A549 (cell line): ENCODE measurements around the gene PATE3. TPM values are rescaled to one million over a fixed set of nuclear protein-coding genes. Genes with fewer than 3 reads are reported as not detected.

Experiments
- ATAC-seq, 2 experiments: fragments of 200-7000 bp in 1 of 2; fragments of >200 bp in 1 of 2; cut with Nextera tagmentation in 1 of 2; cut with Tn5 transposase in 1 of 2; 3 replicates each; pipeline versions ENCODE4 v1.8.0 to v1.9.1; 2018 to 2020; ENCODE audit warnings: mild to moderate bottlenecking in 1 of 2, moderate library complexity in 1 of 2
- CTCF ChIA-PET: fragments of 300-600 bp; sonication (Branson Sonifier 250); formaldehyde crosslinking; extraction: SDS; loops from one replicate; lab custom pipeline; 2021; ENCODE audit warnings: antibody characterized with exemption, inconsistent platforms; lab: Yijun Ruan, JAX
- POLR2A ChIA-PET: fragments of 350-600 bp; formaldehyde crosslinking; extraction: SDS; loops from one replicate; lab custom pipeline; 2021; ENCODE audit warnings: antibody characterized with exemption, inconsistent platforms; lab: Yijun Ruan, JAX
- DNase-seq, 2 experiments: peaks; one replicate each; pipeline versions ENCODE4 v3.0.0 to v3.0.0-alpha.2; 2011 to 2016; ENCODE audit warnings: low read depth in 1 of 2, low spot score in 1 of 2
- FAIRE-seq: peaks from 2 replicates; lab custom pipeline; 2011; peaks lifted over from hg19 to GRCh38; lab: Jason Lieb, UNC
- H3K27ac ChIP-seq, 2 experiments: fragments of >200 bp; sonication (Bioruptor Twin); formaldehyde crosslinking; 3 replicates each; pipeline ENCODE4 v1.5.1; 2016 to 2017
- H3K4me1 ChIP-seq: fragments of >200 bp; sonication (Bioruptor Twin); formaldehyde crosslinking; 3 replicates; pipeline ENCODE4 v1.6.1; 2016
- H3K4me2 ChIP-seq: fragments of >200 bp; sonication (Bioruptor Twin); formaldehyde crosslinking; 3 replicates; pipeline ENCODE4 v1.6.1; 2016
- H3K4me3 ChIP-seq: fragments of >200 bp; sonication (Bioruptor Twin); formaldehyde crosslinking; 3 replicates; pipeline ENCODE4 v1.5.1; 2016
- H3K9me3 ChIP-seq: fragments of >200 bp; sonication (Bioruptor Twin); formaldehyde crosslinking; 3 replicates; pipeline ENCODE4 v1.6.1; 2016
- CBX2 ChIP-seq: fragments of 200-600 bp; sonication (generic); IDR thresholded peaks from 2 replicates; pipeline ENCODE4 v1.6.1; 2016; ENCODE audit warnings: low read depth, mild to moderate bottlenecking, borderline replicate concordance
- CBX8 ChIP-seq: fragments of 200-600 bp; sonication (generic); IDR thresholded peaks from 2 replicates; pipeline ENCODE4 v1.6.1; 2016
- EHF ChIP-seq: fragments of 250-450 bp; sonication (Bioruptor Pico); IDR thresholded peaks from 2 replicates; pipeline ENCODE4 v1.5.0; 2020; ENCODE audit warnings: mild to moderate bottlenecking
- ESRRA ChIP-seq: fragments of 150-350 bp; IDR thresholded peaks from 2 replicates; pipeline ENCODE4 v1.6.1; 2014; ENCODE audit warnings: mild to moderate bottlenecking, low read length, borderline replicate concordance
- FOSB ChIP-seq: fragments of 250-450 bp; sonication (Bioruptor Pico); IDR thresholded peaks from 2 replicates; pipeline ENCODE4 v1.5.0; 2020; ENCODE audit warnings: mild to moderate bottlenecking, moderate library complexity
- FOSL2 ChIP-seq, 2 experiments: fragments of 450-650 bp in 1 of 2; fragments of >200 bp in 1 of 2; sonication (Bioruptor Twin) in 1 of 2; formaldehyde crosslinking; IDR thresholded peaks; 2 replicates each; pipeline versions ENCODE4 v1.5.0 to v1.6.1; 2016 to 2020; ENCODE audit warnings: mild to moderate bottlenecking in 1 of 2, moderate library complexity in 1 of 2
- HDAC2 ChIP-seq: fragments of 200-600 bp; sonication (generic); IDR thresholded peaks from 2 replicates; pipeline ENCODE4 v1.6.1; 2016
- JUNB ChIP-seq: fragments of >200 bp; sonication (Bioruptor Twin); formaldehyde crosslinking; IDR thresholded peaks from 2 replicates; pipeline ENCODE4 v1.6.1; 2016
- MAZ ChIP-seq: fragments of 150-350 bp; IDR thresholded peaks from 2 replicates; pipeline ENCODE4 v1.6.1; 2014; ENCODE audit warnings: antibody characterized with exemption, low read depth, low read length, borderline replicate concordance
- MYC ChIP-seq: IDR thresholded peaks from 2 replicates; pipeline ENCODE4 v1.6.1; 2012; ENCODE audit warnings: mild to moderate bottlenecking, inconsistent platforms, low read length, improper control_type of control experiment, borderline replicate concordance
- NFE2L2 ChIP-seq: fragments of 150-350 bp; conservative IDR thresholded peaks from 2 replicates; pipeline ENCODE4 v1.6.1; 2014; ENCODE audit warnings: low read length
- NR3C1 ChIP-seq: fragments of >200 bp; sonication (Bioruptor Twin); formaldehyde crosslinking; IDR thresholded peaks from 3 replicates; pipeline ENCODE4 v1.6.1; 2017
- PHF8 ChIP-seq: fragments of 200-600 bp; sonication (generic); IDR thresholded peaks from 2 replicates; pipeline ENCODE4 v1.6.1; 2016; ENCODE audit warnings: low read depth, mild to moderate bottlenecking, antibody characterized with exemption, moderate library complexity, borderline replicate concordance
- POLR2A ChIP-seq: IDR thresholded peaks from 2 replicates; pipeline ENCODE4 v1.6.1; 2012; ENCODE audit warnings: mild to moderate bottlenecking, low read length
- RAD21 ChIP-seq, 2 experiments: fragments of >200 bp in 1 of 2; sonication (Bioruptor Twin) in 1 of 2; formaldehyde crosslinking in 1 of 2; IDR thresholded peaks in 1 of 2; conservative IDR thresholded peaks in 1 of 2; 2 replicates in 1 of 2; 3 replicates in 1 of 2; pipeline ENCODE4 v1.6.1; 2012 to 2018; ENCODE audit warnings: inconsistent platforms in 1 of 2
- RFX5 ChIP-seq: fragments of 450-650 bp; IDR thresholded peaks from 2 replicates; pipeline ENCODE4 v1.7.1; 2014; ENCODE audit warnings: antibody characterized with exemption, mild to moderate bottlenecking, moderate library complexity
- SREBF2 ChIP-seq: fragments of 450-650 bp; IDR thresholded peaks from 2 replicates; pipeline ENCODE4 v1.6.1; 2014; ENCODE audit warnings: mild to moderate bottlenecking, moderate library complexity
- TFCP2L1 ChIP-seq: fragments of 250-450 bp; sonication (Bioruptor Pico); IDR thresholded peaks from 2 replicates; pipeline ENCODE4 v1.5.0; 2021; ENCODE audit warnings: mild to moderate bottlenecking
- ZC3H11A ChIP-seq: fragments of 450-650 bp; IDR thresholded peaks from 2 replicates; pipeline ENCODE4 v1.6.1; 2014; ENCODE audit warnings: antibody characterized with exemption, mild to moderate bottlenecking
- ZNF302 ChIP-seq: fragments of 250-450 bp; sonication (Bioruptor Pico); IDR thresholded peaks from 2 replicates; pipeline ENCODE4 v1.9.0; 2021; ENCODE audit warnings: inconsistent platforms, mild to moderate bottlenecking, moderate library complexity
- ZSCAN20 ChIP-seq: fragments of 250-450 bp; sonication (Bioruptor Pico); IDR thresholded peaks from 2 replicates; pipeline ENCODE4 v1.8.0; 2022; ENCODE audit warnings: mild to moderate bottlenecking, moderate library complexity
- WGBS: methylation state at CpG from one replicate; pipeline ENCODE4 v1.1.6; 2017; ENCODE audit errors: missing lambda C conversion rate; 5-methylcytosine and 5-hydroxymethylcytosine counted together
- polyA plus RNA-seq, 4 experiments: library from polyadenylated mRNA; depleted of rRNA in 3 of 4; stranded (reverse); fragments of >200 nt; fragmentation: RNase III in 1 of 4; extraction: RNeasy Plus Mini Kit Qiagen cat#74134 plus additional on column Dnase treatment in 1 of 4; gene quantifications; 2 replicates in 3 of 4; 3 replicates in 1 of 4; pipeline ENCODE4 v1.2.3, GENCODE V29; 2011 to 2017
- TF ChIP-seq, protein P1 (sequence below): fragments of >200 bp; sonication (Bioruptor Twin); formaldehyde crosslinking; IDR thresholded peaks from 3 replicates; pipeline ENCODE4 v1.6.1; 2016
- TF ChIP-seq, protein P2 (sequence below): fragments of 250-450 bp; sonication (Bioruptor Pico); IDR thresholded peaks from 2 replicates; pipeline ENCODE4 v1.5.0; 2021; ENCODE audit warnings: mild to moderate bottlenecking, moderate library complexity, borderline replicate concordance
- TF ChIP-seq, protein P3 (sequence below): fragments of 150-350 bp; IDR thresholded peaks from 2 replicates; pipeline ENCODE4 v1.6.1; 2014; ENCODE audit warnings: low read depth, mild to moderate bottlenecking, low read length
- TF ChIP-seq, protein P4 (sequence below): fragments of 450-650 bp; IDR thresholded peaks from 2 replicates; pipeline ENCODE4 v1.6.1; 2014; ENCODE audit warnings: antibody characterized with exemption
- TF ChIP-seq, protein P5 (sequence below): IDR thresholded peaks from 2 replicates; pipeline ENCODE4 v1.6.1; 2012

PATE3 gene
- polyA plus RNA-seq, 2 of the 4 experiments (the other 2 are of a cell fraction): not detected

DNA sequence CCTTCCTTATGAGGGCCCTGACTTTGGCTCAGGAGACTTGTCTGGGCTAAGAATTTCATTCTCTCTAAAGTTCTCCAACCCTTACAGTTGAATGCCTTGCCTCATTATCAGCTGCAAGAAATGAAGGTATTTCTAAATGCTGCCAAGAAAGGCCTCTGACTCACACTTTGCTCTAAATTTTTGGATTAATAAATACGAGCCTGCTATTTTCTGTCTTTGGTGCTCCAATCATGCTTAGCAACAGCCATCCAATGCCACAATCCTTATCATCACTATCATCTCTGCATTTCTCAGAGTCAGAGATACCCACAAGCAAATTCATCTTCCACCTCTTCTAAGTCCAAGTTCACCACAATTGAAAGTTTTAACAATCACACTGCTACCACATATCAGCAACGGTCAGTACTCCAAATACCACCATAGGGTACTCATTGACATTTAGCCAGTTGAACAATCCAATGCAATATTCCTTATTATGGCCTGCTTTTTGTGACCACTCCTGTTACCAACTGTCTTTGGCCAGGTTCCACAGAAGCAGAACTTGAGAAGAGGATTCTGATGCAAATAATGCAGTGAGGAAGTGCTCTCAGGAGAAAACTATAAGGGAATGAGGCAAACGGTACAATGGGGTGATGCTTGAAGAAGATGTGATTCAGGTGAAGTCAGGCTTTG is 15.0 kb upstream of the PATE3 start (continued):
- TF ChIP-seq JUNB: no peak
- TF ChIP-seq, all 56 proteins: peak for 0

DNA sequence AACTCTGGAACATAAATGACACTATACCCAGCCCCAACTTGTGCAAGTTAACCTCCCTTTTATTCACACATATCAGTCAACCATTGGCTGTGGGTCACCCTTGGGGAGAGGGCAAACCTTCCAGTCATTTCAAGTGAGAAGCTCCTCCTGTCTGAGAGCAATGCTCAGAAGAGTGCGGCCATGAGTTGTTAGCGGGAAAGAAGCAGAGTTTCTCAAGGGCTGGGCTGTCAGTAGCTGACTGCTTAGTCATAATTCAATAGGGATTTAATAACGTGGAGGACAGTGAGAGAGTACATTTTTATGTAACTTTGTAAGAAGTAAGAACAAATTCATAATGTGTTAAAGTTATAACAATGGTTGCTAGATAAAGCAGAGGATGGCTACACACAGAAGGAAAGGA is 14.4 kb upstream of the PATE3 start:
- no peak for TF ChIP-seq ZSCAN20
- TF ChIP-seq ZNF302 (CRISPR knock-in tag): no peak
- TF ChIP-seq POLR2A: no peak
- TF ChIP-seq TFCP2L1 (CRISPR knock-in tag): no peak
- no peak for TF ChIP-seq NFE2L2
- no peak for TF ChIP-seq HDAC2
- TF ChIP-seq CBX8: no peak
- TF ChIP-seq FOSB (CRISPR knock-in tag): no peak
- TF ChIP-seq MYC: no peak
- no peak for TF ChIP-seq EHF (CRISPR knock-in tag)
- no peak for TF ChIP-seq RAD21 (conservative IDR thresholded peaks at IDR 0.05 in 1 of 2, IDR thresholded peaks at IDR 0.05 in 1 of 2)
- TF ChIP-seq NR3C1: no peak
- TF ChIP-seq MAZ: no peak
- TF ChIP-seq CBX2: no peak
- H3K4me1 ChIP-seq: no peaks in the 10 kb centered on the region
- no peak overlapping the region for H3K4me3 ChIP-seq
- no peak for DNase-seq
- H3K4me2 ChIP-seq: no peak overlapping the region
- ChIA-PET CTCF (no interaction called here), POLR2A (no interaction called here)
- no peak for FAIRE-seq
- H3K9me3 ChIP-seq: no peaks in the 10 kb centered on the region
- H3K27ac ChIP-seq: no peak overlapping the region
- ATAC-seq: no peak
- WGBS: 24% methylated on average over 3 of the region's 3 CpGs

DNA sequence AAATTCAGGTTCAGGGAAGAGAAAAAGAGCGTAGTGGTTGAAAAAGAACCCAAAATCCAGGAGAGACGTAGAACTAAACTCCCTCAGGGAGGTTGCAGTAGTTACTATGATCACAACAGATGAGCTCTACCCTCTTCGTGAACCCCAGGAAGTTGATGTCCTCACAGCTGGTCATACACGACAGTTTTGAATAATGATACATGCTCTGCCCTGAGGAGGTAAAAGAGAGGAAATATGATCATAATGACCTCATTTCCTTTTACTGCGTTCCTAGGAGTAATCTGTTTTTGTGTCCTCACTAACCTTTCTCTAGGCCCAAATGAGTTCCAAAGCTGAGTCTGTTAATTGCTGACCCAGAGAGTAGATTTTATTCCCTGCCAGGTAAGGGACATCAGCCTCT is 10.6 kb upstream of the PATE3 start:
- CTCF ChIA-PET: no interaction called here
- DNase-seq: no peak
- Histone ChIP-seq H3K4me2 (no peak overlapping the region), H3K4me1 (no peaks in the 10 kb centered on the region), H3K9me3 (no peaks in the 10 kb centered on the region), H3K27ac (no peak overlapping the region), H3K4me3 (no peak overlapping the region)
- 21% methylated on average over 5 of the region's 5 CpGs for WGBS
- TF ChIP-seq ESRRA (no peak), SREBF2 (no peak), MAZ (no peak), MYC (no peak), CBX2 (no peak), PHF8 (no peak), ZC3H11A (no peak)
- TF ChIP-seq, protein P1, sequence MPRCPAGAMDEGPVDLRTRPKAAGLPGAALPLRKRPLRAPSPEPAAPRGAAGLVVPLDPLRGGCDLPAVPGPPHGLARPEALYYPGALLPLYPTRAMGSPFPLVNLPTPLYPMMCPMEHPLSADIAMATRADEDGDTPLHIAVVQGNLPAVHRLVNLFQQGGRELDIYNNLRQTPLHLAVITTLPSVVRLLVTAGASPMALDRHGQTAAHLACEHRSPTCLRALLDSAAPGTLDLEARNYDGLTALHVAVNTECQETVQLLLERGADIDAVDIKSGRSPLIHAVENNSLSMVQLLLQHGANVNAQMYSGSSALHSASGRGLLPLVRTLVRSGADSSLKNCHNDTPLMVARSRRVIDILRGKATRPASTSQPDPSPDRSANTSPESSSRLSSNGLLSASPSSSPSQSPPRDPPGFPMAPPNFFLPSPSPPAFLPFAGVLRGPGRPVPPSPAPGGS: no peak
- TF ChIP-seq, protein P2, sequence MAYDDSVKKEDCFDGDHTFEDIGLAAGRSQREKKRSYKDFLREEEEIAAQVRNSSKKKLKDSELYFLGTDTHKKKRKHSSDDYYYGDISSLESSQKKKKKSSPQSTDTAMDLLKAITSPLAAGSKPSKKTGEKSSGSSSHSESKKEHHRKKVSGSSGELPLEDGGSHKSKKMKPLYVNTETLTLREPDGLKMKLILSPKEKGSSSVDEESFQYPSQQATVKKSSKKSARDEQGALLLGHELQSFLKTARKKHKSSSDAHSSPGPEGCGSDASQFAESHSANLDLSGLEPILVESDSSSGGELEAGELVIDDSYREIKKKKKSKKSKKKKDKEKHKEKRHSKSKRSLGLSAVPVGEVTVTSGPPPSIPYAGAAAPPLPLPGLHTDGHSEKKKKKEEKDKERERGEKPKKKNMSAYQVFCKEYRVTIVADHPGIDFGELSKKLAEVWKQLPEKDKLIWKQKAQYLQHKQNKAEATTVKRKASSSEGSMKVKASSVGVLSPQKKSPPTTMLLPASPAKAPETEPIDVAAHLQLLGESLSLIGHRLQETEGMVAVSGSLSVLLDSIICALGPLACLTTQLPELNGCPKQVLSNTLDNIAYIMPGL (CRISPR knock-in tag): no peak
- TF ChIP-seq, all 56 proteins: peak for 0
- POLR2A ChIA-PET: no interaction called here
- no peak for FAIRE-seq
- ATAC-seq: no peak

DNA sequence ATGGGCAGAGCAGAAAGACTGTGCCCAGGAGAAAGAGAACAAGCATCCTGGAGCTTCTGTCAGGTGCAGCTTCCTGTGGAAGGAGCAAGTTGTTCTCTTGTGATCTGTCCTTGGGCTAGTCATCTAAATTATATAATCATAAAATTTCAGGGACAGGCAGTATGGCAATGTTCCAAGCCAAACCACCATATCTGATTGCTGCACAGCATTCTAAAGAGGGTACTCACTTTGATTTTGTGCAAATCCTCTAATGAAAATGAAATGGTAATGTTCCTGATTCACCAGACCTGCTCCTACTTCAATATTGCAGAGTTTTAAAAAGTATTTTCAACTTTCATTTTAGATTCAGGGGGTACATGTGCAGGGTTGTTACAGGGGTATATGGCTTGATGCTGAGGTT is 9.2 kb upstream of the PATE3 start, which contains the start of gene PATE2:
PATE2 (minus strand) TSS at position 101 of the 400 bp plus-strand sequence; CDS start at position 46, 55 bp downstream.
- FAIRE-seq (no peak), DNase-seq (no peak), ATAC-seq (no peak)
- Histone ChIP-seq H3K4me2 (no peak within 1 kb of the TSS), H3K4me1 (no peaks in the 10 kb centered on the region), H3K4me3 (no peak within 1 kb of the TSS), H3K27ac (no peak within 1 kb of the TSS), H3K9me3 (no peaks in the 10 kb centered on the region)
- POLR2A ChIA-PET: no interaction called here
- CTCF ChIA-PET: no interaction called here
- TF ChIP-seq FOSL2 (IDR thresholded peaks at IDR 0.05) (no peak), FOSL2 (CRISPR knock-in tag; IDR thresholded peaks at IDR 0.05) (no peak), ZSCAN20 (no peak), RFX5 (no peak), FOSB (CRISPR knock-in tag) (no peak), JUNB (no peak), MYC (no peak)
- TF ChIP-seq, protein P3, sequence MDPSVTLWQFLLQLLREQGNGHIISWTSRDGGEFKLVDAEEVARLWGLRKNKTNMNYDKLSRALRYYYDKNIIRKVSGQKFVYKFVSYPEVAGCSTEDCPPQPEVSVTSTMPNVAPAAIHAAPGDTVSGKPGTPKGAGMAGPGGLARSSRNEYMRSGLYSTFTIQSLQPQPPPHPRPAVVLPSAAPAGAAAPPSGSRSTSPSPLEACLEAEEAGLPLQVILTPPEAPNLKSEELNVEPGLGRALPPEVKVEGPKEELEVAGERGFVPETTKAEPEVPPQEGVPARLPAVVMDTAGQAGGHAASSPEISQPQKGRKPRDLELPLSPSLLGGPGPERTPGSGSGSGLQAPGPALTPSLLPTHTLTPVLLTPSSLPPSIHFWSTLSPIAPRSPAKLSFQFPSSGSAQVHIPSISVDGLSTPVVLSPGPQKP: no peak
- TF ChIP-seq, protein P4, sequence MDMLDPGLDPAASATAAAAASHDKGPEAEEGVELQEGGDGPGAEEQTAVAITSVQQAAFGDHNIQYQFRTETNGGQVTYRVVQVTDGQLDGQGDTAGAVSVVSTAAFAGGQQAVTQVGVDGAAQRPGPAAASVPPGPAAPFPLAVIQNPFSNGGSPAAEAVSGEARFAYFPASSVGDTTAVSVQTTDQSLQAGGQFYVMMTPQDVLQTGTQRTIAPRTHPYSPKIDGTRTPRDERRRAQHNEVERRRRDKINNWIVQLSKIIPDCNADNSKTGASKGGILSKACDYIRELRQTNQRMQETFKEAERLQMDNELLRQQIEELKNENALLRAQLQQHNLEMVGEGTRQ: no peak
- TF ChIP-seq, protein P5, sequence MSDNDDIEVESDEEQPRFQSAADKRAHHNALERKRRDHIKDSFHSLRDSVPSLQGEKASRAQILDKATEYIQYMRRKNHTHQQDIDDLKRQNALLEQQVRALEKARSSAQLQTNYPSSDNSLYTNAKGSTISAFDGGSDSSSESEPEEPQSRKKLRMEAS: no peak
